Natural killer cell treated with Interleukin-12 subunit alpha and Interleukin-12 subunit beta and Interleukin-15 and Interleukin-18, amount 100 ng/mL, for 72 hours (primary cell): ENCODE results near the gene DCBLD1. TPM values are rescaled to one million over a fixed set of nuclear protein-coding genes. Genes with fewer than 3 reads are reported as not detected.

ENCODE experiments used
- ATAC-seq, 2 donors: fragments of 150-1000 bp; cut with Tn5 transposase in 1 of 2; sonication (Bioruptor Pico), chemical (Tn5 transposase) in 1 of 2; 2 replicates each; pipeline ENCODE4 v1.10.0; 2021
- DNase-seq: peaks from one replicate; pipeline ENCODE4 v3.0.0; 2022; ENCODE audit warnings: low spot score
- H3K27ac Mint-ChIP-seq, 2 donors: 1 replicate in 1 of 2; 2 replicates in 1 of 2; pipeline ENCODE4 v1.8.0; 2022; ENCODE audit warnings: mixed read lengths in 2 of 2, mild to moderate bottlenecking in 1 of 2, moderate library complexity in 1 of 2
- H3K27me3 Mint-ChIP-seq, 2 donors: 1 replicate in 1 of 2; 2 replicates in 1 of 2; pipeline ENCODE4 v1.8.0; 2022; ENCODE audit warnings: mixed read lengths in 2 of 2
- H3K36me3 Mint-ChIP-seq: one replicate; pipeline ENCODE4 v1.8.0; 2022; ENCODE audit warnings: mixed read lengths
- H3K4me1 Mint-ChIP-seq, 2 donors: 1 replicate in 1 of 2; 2 replicates in 1 of 2; pipeline ENCODE4 v1.8.0; 2022; ENCODE audit warnings: low read depth in 2 of 2, mixed read lengths in 2 of 2, mild to moderate bottlenecking in 1 of 2
- H3K4me3 Mint-ChIP-seq: one replicate; pipeline ENCODE4 v1.8.0; 2022; ENCODE audit warnings: mixed read lengths
- H3K9me3 Mint-ChIP-seq: 2 replicates; pipeline ENCODE4 v1.8.0; 2022; ENCODE audit warnings: mixed read lengths
- total RNA-seq, 2 donors: library from RNA; stranded (reverse); gene quantifications; one replicate each; pipeline ENCODE4 v1.2.3, GENCODE V29; 2022

Gene DCBLD1
- total RNA-seq, 2 donors from 2014 or later, result 11.5 to 14.9 TPM

DNA sequence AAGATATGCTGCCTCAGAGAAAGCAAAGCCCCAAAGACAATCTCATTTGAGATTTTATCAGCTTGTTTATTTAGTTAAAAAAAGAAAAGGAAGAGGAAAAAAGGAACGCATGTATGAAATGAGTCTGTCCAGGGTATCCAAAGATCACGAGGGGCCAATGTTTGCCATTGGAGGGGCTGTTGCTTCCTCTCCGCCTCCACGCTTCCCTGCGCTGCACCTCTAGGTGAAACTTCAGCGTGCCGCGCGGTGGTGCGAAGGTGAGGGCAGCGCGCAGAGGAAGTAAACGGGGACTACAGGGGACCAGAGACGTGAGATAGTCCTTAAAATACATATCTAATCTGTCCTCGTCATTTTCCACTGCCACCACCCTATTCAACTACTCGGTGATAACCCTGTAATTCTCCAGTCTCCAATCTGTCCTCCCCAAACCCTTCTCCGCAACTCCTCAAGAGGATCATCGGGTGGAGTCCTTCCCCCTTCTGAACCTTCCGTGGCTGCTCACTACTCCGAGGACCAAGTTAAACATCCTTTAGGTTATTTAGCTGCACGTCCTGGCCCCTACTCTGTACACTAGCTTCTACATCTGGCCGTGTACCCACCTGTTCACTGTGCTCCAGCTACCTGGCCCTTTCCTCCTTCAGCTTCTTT, 1.1 kb upstream of the DCBLD1 start:
- no peaks in the 10 kb centered on the region for H3K36me3 Mint-ChIP-seq
- no peak for DNase-seq
- H3K4me1 Mint-ChIP-seq, result peaks cover 19 to 22% of the 10 kb centered on the region in 2 donors
- H3K4me3 Mint-ChIP-seq, result peak overlapping the region; percentile 81
- ATAC-seq, result no peak
- H3K27ac Mint-ChIP-seq, result peak overlapping the region in 1 of 2 donors; percentile 76
- no peaks in the 10 kb centered on the region for H3K9me3 Mint-ChIP-seq
- peaks cover 0 to 2% of the 10 kb centered on the region in 2 donors for H3K27me3 Mint-ChIP-seq

DNA sequence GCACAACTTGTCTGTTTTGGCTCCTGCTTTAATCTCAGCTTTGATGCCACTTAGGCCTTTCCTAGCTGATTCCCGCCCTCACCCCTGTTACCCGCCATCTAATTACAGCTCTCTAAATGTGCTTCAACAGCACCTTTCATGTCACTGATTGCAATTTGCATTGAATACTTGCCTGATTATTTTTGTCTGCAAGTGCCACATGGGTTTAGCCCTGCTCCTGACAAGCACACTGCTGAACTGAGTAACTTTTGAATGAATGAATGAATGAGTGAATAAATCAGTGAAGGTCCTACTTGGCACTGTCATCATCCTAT, 591 bp upstream of the DCBLD1 start:
- H3K27me3 Mint-ChIP-seq, result peaks cover 0 to 2% of the 10 kb centered on the region in 2 donors
- H3K36me3 Mint-ChIP-seq, result no peaks in the 10 kb centered on the region
- H3K4me3 Mint-ChIP-seq, result peak overlapping the region; percentile 81
- DNase-seq (no peak), ATAC-seq (no peak)
- H3K4me1 Mint-ChIP-seq, result peaks cover 19 to 24% of the 10 kb centered on the region in 2 donors
- no peaks in the 10 kb centered on the region for H3K9me3 Mint-ChIP-seq
- H3K27ac Mint-ChIP-seq, result peak overlapping the region; percentile 34 to 76

DNA sequence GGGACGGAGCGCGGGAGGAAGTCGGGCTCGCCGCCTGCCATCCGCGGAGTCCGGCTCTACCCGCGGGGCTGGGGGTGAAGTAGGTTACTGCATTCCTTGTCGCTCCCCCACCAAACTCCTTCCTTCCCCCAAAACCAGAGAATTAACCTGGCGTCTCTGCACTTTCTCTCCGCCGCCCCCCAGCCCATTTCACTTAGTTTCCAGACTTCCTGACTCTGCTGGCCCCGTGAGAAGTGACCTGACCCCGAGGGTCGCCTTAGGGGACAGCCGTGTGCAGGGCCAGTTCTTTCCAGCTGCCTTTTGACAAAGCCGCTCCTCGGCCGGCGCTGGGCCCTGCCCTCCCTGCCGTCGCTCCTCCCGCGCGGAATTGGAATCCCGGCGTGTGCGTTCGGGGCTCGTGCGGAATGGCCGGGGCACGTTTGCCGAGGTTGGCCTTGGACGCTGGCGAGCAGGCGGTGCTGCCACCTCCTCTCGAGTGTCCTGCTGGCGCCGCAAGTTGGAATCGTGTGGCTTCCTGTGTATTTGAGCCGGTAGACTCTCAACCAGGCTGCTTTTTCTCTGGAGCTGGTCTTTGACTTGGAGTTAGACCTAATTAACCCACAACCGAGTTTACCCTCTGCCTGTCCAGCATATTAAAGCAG, 650 bp downstream of the DCBLD1 start:
- Mint-ChIP-seq H3K36me3 (no peaks in the 10 kb centered on the region), H3K27ac (peak overlapping the region; percentile 90 to 96), H3K27me3 (peaks cover 0 to 2% of the 10 kb centered on the region in 2 donors), H3K9me3 (no peaks in the 10 kb centered on the region), H3K4me1 (peaks cover 23 to 27% of the 10 kb centered on the region in 2 donors), H3K4me3 (peak overlapping the region; percentile 97)
- DNase-seq, result no peak
- ATAC-seq, result peak; percentile 1 to 37

DNA sequence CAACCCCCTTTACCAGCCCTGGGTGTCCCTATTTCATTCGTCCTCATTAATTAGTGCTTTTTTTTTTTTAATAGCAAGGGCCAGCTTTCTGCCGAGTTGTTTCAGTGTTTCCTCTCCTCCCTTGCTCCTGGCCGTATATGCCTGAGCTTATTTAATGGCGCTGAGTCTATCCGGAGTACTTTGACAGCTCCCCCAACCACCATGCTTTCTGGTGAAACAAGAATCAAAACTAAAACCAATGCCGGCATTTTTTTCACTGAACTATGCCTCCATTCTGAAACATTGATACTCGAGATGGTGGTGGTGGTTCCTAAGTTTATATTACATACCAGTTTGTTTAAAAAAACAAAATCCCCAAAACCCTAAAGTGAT, 1.2 kb downstream of the DCBLD1 start:
- Mint-ChIP-seq H3K27me3 (peaks cover 0 to 2% of the 10 kb centered on the region in 2 donors), H3K4me3 (peak overlapping the region; percentile 97), H3K36me3 (no peaks in the 10 kb centered on the region), H3K27ac (peak overlapping the region; percentile 90 to 96), H3K9me3 (no peaks in the 10 kb centered on the region), H3K4me1 (peaks cover 23 to 27% of the 10 kb centered on the region in 2 donors)
- DNase-seq, result no peak
- no peak for ATAC-seq

DNA sequence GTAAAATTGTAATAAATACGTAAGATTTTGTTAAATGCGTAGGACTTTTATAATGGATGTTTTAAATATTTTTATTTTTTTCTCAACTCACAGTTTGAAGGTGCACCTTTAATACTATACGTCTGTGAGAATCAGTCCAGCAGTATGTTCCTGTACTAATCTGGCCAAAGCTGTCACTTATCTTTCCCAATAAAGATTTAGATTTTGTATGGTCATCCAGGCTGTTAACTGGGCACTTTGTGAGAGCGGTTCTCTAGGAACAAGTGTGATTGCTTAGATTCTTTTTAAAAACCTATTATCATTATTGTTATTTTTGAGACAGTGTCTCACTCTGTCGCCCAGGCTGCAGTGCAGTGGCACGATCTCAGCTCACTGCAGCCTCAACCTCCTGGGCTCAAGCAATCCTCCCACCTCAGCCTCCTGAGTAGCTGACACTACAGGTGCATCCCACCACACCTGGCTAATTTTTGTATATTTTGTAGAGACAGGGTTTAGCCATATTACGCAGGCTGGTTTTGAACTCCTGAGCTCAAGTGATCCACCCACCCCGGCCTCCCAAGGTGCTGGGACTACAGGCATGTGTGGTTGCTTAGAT, 1.7 kb downstream of the DCBLD1 start:
- H3K9me3 Mint-ChIP-seq, result no peaks in the 10 kb centered on the region
- H3K36me3 Mint-ChIP-seq, result no peaks in the 10 kb centered on the region
- H3K27ac Mint-ChIP-seq, result peak overlapping the region; percentile 90 to 96
- peaks cover 0 to 2% of the 10 kb centered on the region in 2 donors for H3K27me3 Mint-ChIP-seq
- H3K4me1 Mint-ChIP-seq, result peaks cover 23 to 25% of the 10 kb centered on the region in 2 donors
- peak overlapping the region; percentile 97 for H3K4me3 Mint-ChIP-seq
- DNase-seq, result no peak
- no peak for ATAC-seq

DNA sequence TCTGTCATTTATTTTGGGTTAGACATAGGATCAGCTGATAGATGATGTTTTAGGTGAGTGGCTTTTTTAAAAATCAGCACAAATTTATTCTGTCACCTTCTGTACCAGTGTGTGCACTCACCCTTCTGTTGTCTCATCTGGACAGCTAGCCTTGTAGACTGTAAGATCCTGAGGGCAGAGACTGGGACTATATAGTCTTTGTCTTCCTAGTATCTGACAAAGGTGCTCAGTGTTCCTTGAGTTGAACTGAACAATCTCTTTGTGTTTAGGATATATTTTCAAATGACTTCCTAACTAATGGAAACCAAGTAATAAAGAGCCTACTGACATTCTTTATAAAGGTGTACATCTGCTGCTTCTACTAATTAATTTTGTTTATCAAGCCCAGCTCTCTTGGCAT, 3.0 kb downstream of the DCBLD1 start:
- ATAC-seq (no peak), DNase-seq (no peak)
- Mint-ChIP-seq H3K27ac (peak overlapping the region in 1 of 2 donors; percentile 57), H3K4me3 (peak overlapping the region; percentile 8), H3K36me3 (no peaks in the 10 kb centered on the region), H3K4me1 (peaks cover 23 to 25% of the 10 kb centered on the region in 2 donors), H3K27me3 (peaks cover 0 to 2% of the 10 kb centered on the region in 2 donors), H3K9me3 (no peaks in the 10 kb centered on the region)

DNA sequence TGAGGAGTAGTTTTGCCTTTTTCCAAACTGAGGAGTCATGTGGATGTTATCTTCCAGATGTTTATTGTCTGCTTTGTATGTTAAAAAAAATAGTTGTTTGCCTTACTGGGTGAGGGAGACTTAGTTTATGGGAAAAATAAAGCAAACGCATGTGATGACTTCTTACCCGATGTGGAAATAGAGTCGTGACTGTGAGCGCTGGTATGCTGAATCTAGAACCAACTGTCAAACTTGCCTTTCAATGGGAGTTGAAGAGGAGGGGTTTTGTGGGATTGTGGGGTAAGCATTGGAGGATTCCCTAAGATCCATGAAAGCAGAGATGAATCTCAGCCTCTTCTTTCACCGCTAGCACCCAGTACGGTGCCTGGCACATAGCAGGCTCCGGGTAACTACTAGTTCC, 5.3 kb downstream of the DCBLD1 start:
- no peaks in the 10 kb centered on the region for H3K27me3 Mint-ChIP-seq
- no peak overlapping the region for H3K27ac Mint-ChIP-seq
- DNase-seq (no peak), ATAC-seq (no peak)
- peaks cover 13 to 14% of the 10 kb centered on the region in 2 donors for H3K4me1 Mint-ChIP-seq
- no peaks in the 10 kb centered on the region for H3K9me3 Mint-ChIP-seq
- H3K36me3 Mint-ChIP-seq, result no peaks in the 10 kb centered on the region
- no peak overlapping the region for H3K4me3 Mint-ChIP-seq

DNA sequence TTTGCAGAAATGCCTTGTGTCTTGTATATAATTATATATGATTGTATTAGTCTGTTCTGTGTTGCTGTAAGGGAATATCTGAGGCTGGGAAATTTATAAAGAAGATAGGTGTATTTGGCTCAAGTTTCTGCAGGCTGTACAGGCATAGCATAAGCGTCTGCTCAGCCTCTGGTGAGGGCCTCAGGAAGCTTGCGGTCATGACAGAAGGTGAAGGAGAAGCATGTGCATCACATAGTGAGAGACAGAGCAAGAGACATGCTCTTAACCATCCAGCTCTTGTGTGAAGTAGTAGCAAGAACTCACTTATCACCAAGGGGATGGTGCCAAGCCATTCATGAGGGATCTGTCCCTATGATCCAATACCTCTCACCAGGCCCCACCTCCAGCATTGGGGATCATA, 6.5 kb downstream of the DCBLD1 start:
- Mint-ChIP-seq H3K4me1 (peaks cover 9 to 14% of the 10 kb centered on the region in 2 donors), H3K27me3 (no peaks in the 10 kb centered on the region), H3K36me3 (no peaks in the 10 kb centered on the region), H3K27ac (no peak overlapping the region), H3K9me3 (no peaks in the 10 kb centered on the region), H3K4me3 (no peak overlapping the region)
- DNase-seq (no peak), ATAC-seq (no peak)

DNA sequence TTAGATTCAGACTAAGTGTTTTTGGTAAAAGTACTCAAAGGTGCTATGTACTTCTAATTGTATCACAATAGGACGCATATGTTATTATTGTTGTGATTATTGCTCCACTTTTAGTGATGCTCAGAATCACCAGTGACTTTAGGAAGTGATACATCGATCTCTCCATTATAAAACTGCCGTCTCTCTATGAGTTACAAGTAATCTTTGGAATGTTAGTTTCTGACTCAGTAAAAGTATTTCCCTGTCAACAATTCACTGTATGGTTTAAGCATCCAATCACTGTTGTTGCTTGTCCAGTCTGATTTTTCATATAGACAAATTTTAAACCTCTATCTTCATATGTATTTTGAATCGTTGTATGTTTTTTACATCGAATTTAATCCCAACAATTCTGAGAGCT, 9.4 kb downstream of the DCBLD1 start:
- no peak overlapping the region for H3K27ac Mint-ChIP-seq
- H3K27me3 Mint-ChIP-seq, result no peaks in the 10 kb centered on the region
- no peaks in the 10 kb centered on the region for H3K9me3 Mint-ChIP-seq
- ATAC-seq, result no peak
- DNase-seq, result no peak
- H3K4me3 Mint-ChIP-seq, result no peak overlapping the region
- H3K4me1 Mint-ChIP-seq, result peaks cover 21 to 22% of the 10 kb centered on the region in 2 donors
- no peaks in the 10 kb centered on the region for H3K36me3 Mint-ChIP-seq

DNA sequence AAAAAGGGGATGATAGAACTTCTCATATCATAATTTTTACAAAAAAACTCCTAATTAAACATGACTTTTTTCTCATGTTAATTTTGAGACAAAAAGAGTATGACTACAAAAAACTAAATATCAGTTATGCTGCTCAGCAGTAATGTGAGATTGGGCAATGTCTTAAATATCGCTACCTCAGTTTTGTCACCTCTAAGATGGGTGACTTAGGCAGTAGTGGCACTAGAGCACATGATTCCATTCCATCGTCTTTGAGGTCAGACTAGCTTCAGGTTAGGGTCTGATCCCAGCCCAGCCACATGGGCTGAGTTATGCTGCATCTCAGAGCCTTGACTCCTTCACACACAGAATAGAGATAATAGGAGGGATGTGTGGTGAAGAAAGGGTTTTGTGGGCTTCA, 11.0 kb downstream of the DCBLD1 start:
- Mint-ChIP-seq H3K27ac (peak overlapping the region in 1 of 2 donors; percentile 36), H3K9me3 (no peaks in the 10 kb centered on the region), H3K36me3 (no peaks in the 10 kb centered on the region), H3K4me3 (no peak overlapping the region), H3K4me1 (peaks cover 24 to 28% of the 10 kb centered on the region in 2 donors), H3K27me3 (no peaks in the 10 kb centered on the region)
- ATAC-seq (no peak), DNase-seq (no peak)

DNA sequence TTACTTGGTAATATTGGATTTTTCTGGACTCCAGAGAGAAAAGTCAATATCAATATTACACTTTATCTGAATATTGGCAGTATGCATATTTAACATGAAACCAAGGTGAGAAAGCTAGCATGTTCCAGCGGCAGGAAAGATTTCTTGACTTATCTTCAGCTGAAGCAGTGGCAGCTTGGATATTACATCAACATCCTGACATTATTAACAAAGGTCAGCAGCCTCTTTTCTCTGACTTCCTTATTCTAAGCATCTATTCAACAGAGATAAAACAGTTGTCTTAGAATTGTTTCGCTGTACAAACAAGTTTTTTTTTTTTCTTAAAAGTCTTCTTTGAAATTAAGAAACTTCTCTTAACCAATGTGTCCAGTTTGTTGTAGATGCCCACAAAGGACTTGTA, 11.8 kb downstream of the DCBLD1 start:
- H3K27me3 Mint-ChIP-seq, result no peaks in the 10 kb centered on the region
- H3K4me1 Mint-ChIP-seq, result peaks cover 25 to 30% of the 10 kb centered on the region in 2 donors
- no peaks in the 10 kb centered on the region for H3K9me3 Mint-ChIP-seq
- H3K36me3 Mint-ChIP-seq, result no peaks in the 10 kb centered on the region
- H3K27ac Mint-ChIP-seq, result peak overlapping the region in 1 of 2 donors; percentile 36
- H3K4me3 Mint-ChIP-seq, result no peak overlapping the region
- ATAC-seq (no peak), DNase-seq (no peak)

DNA sequence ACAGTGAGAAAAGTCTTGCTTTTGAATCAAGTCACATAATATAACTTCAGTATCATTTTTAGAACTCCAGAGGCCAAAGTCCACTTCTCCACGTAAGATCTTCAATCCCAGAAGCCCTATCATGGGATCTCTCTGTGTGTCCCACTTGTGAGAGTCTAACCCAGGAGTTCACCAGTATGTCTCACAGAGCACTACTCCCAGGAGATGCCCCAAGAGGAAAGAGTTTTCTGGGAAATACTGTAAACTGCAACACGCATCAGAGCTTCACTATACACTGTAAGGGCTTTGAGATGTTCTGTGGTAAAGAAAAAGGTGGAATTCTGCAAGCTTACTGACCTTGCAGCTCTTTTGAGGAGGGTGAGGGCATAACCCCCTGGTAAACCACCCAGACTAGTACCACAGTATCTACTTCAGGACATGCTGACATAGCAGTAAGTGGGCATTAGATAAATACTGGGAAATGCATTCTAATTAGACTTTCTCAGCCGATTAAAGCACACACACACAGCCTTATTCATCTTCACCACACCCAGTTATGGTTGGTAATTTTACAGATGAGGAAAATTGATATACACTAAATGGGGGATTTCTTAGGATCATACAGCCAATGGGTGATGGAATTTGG, 12.3 kb downstream of the DCBLD1 start:
- Mint-ChIP-seq H3K4me1 (peaks cover 25 to 30% of the 10 kb centered on the region in 2 donors), H3K9me3 (no peaks in the 10 kb centered on the region), H3K27ac (peak overlapping the region in 1 of 2 donors; percentile 36), H3K36me3 (no peaks in the 10 kb centered on the region), H3K27me3 (no peaks in the 10 kb centered on the region), H3K4me3 (no peak overlapping the region)
- ATAC-seq (no peak), DNase-seq (no peak)

DNA sequence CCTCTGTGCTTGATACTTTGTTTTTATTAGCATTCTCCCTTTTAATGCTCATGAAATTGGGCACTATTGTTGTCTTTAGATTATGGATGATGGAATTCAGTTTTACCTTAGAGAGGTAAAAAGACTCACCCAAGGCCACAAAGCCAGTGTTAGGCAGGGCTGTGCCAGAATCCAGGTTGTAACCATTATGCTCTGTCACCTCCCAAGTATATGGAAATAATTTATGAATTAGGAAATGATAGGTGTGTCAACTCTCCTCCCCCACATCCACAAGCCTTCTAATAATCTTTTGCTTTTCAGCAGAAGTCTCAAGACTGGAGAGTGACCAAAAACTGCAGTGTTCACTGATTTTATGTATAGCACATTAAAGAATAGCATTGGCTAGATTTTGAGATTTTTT, 13.0 kb downstream of the DCBLD1 start:
- Mint-ChIP-seq H3K9me3 (no peaks in the 10 kb centered on the region), H3K4me3 (no peak overlapping the region), H3K36me3 (no peaks in the 10 kb centered on the region), H3K27ac (no peak overlapping the region), H3K27me3 (no peaks in the 10 kb centered on the region), H3K4me1 (peaks cover 25 to 30% of the 10 kb centered on the region in 2 donors)
- ATAC-seq, result no peak
- no peak for DNase-seq

DNA sequence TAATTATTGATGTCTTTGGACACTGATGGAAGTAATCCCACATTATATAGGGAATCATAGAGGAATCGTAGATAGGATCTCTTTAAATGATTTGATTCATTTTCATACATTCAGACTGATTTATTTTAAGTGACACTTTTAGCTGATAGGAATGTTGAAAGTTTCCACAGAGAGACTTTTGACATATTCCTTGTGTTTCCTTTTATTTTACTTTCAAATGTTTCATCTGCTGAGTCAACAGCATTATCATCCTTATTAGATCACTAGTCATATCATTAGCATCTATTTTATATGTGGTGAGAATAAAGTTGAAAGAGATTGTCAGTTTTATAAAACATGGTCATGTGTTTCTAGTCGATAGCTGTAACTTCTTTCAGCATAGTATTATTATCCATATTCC, 13.4 kb downstream of the DCBLD1 start:
- ATAC-seq (no peak), DNase-seq (no peak)
- H3K27ac Mint-ChIP-seq, result no peak overlapping the region
- H3K4me3 Mint-ChIP-seq, result no peak overlapping the region
- H3K27me3 Mint-ChIP-seq, result no peaks in the 10 kb centered on the region
- H3K9me3 Mint-ChIP-seq, result no peaks in the 10 kb centered on the region
- no peaks in the 10 kb centered on the region for H3K36me3 Mint-ChIP-seq
- peaks cover 25 to 30% of the 10 kb centered on the region in 2 donors for H3K4me1 Mint-ChIP-seq
